ENCODE data around the gene PSMC3. TPM values are rescaled to one million over a fixed set of nuclear protein-coding genes. Genes with fewer than 3 reads are reported as not detected.

Gene PSMC3
- total RNA-seq, 2 experiments from 2014 or later = 137 to 140 TPM

GRCh38 chr11:47392546-47393162 lies 33.6 kb downstream of the PSMC3 start:
- H3K4me3 Mint-ChIP-seq = no peak overlapping the region
- intact Hi-C loops (cut with micrococcal nuclease) = no loop called here
- no peak for DNase-seq
- no peak for ATAC-seq
- no peaks in the 10 kb centered on the region for H3K36me3 Mint-ChIP-seq (ENCODE audit: low read depth)
- POLR2A ChIA-PET = interaction anchor here (0.8 to 5.7 kb wide), 4 partner anchors 11 to 34 kb away, joined by 3 to 28 read pairs (median 8); partner anchors contain the start of gene PSMC3
- CTCF ChIA-PET = interaction anchor here (1.2 to 9.3 kb wide), 4 partner anchors 12 to 71 kb away, joined by 3 to 91 read pairs (median 12); no protein-coding TSS in a partner anchor
- peaks cover 42% of the 10 kb centered on the region for H3K4me1 Mint-ChIP-seq (ENCODE audit: low read depth)
- no peaks in the 10 kb centered on the region for H3K9me3 Mint-ChIP-seq
- TF ChIP-seq, protein P1, sequence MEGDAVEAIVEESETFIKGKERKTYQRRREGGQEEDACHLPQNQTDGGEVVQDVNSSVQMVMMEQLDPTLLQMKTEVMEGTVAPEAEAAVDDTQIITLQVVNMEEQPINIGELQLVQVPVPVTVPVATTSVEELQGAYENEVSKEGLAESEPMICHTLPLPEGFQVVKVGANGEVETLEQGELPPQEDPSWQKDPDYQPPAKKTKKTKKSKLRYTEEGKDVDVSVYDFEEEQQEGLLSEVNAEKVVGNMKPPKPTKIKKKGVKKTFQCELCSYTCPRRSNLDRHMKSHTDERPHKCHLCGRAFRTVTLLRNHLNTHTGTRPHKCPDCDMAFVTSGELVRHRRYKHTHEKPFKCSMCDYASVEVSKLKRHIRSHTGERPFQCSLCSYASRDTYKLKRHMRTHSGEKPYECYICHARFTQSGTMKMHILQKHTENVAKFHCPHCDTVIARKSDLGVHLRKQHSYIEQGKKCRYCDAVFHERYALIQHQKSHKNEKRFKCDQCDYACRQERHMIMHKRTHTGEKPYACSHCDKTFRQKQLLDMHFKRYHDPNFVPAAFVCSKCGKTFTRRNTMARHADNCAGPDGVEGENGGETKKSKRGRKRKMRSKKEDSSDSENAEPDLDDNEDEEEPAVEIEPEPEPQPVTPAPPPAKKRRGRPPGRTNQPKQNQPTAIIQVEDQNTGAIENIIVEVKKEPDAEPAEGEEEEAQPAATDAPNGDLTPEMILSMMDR (IDR thresholded peaks at IDR 0.05) = no peak
- H3K27ac Mint-ChIP-seq = peak overlapping the region; percentile 46
- H3K27me3 Mint-ChIP-seq = no peaks in the 10 kb centered on the region

- Mint-ChIP-seq H3K4me3 (no peak overlapping the region), H3K36me3 (ENCODE audit: low read depth) (no peaks in the 10 kb centered on the region), H3K27me3 (no peaks in the 10 kb centered on the region), H3K9me3 (no peaks in the 10 kb centered on the region), H3K27ac (no peak overlapping the region), H3K4me1 (ENCODE audit: low read depth) (peaks cover 42% of the 10 kb centered on the region)
- ChIA-PET CTCF (interaction anchor here (1.0 to 9.3 kb wide), 4 partner anchors 13 to 59 kb away, joined by 3 to 91 read pairs (median 12); no protein-coding TSS in a partner anchor), POLR2A (interaction anchor here (0.5 to 5.7 kb wide), 4 partner anchors 9 to 159 kb away, joined by 3 to 28 read pairs (median 4); no protein-coding TSS in a partner anchor)
- TF ChIP-seq, protein P1 (IDR thresholded peaks at IDR 0.05) = no peak
- intact Hi-C loops (cut with micrococcal nuclease) = no loop called here
- no peak for ATAC-seq
- DNase-seq = no peak
Measured at GRCh38 chr11:47391711-47392432, 34.4 kb downstream of the PSMC3 start.

GRCh38 chr11:47391077-47391583 lies 35.1 kb downstream of the PSMC3 start:
- POLR2A ChIA-PET = interaction anchor here (0.6 to 5.7 kb wide), 3 partner anchors 9 to 159 kb away, joined by 3 to 28 read pairs (median 4); no protein-coding TSS in a partner anchor
- Mint-ChIP-seq H3K36me3 (ENCODE audit: low read depth) (no peaks in the 10 kb centered on the region), H3K4me3 (no peak overlapping the region), H3K9me3 (no peaks in the 10 kb centered on the region), H3K27ac (no peak overlapping the region), H3K4me1 (ENCODE audit: low read depth) (peaks cover 42% of the 10 kb centered on the region), H3K27me3 (no peaks in the 10 kb centered on the region)
- intact Hi-C loops (cut with micrococcal nuclease) = no loop called here
- TF ChIP-seq, protein P1 (IDR thresholded peaks at IDR 0.05) = no peak
- DNase-seq (no peak), ATAC-seq (no peak)
- CTCF ChIA-PET = interaction anchor here (0.8 to 9.3 kb wide), 4 partner anchors 8 to 58 kb away, joined by 3 to 91 read pairs (median 12); no protein-coding TSS in a partner anchor

GRCh38 chr11:47390422-47390760 lies 35.8 kb downstream of the PSMC3 start:
- ChIA-PET CTCF (interaction anchor here (0.8 to 9.3 kb wide), 4 partner anchors 9 to 57 kb away, joined by 3 to 91 read pairs (median 12); no protein-coding TSS in a partner anchor), POLR2A (interaction anchor here (0.6 to 5.7 kb wide), 2 partner anchors 10 to 13 kb away, joined by 3 to 28 read pairs; no protein-coding TSS in a partner anchor)
- Mint-ChIP-seq H3K36me3 (ENCODE audit: low read depth) (no peaks in the 10 kb centered on the region), H3K4me1 (ENCODE audit: low read depth) (peaks cover 36% of the 10 kb centered on the region), H3K27me3 (no peaks in the 10 kb centered on the region), H3K4me3 (no peak overlapping the region), H3K9me3 (no peaks in the 10 kb centered on the region), H3K27ac (no peak overlapping the region)
- ATAC-seq = no peak
- no peak for DNase-seq
- TF ChIP-seq, protein P1 (IDR thresholded peaks at IDR 0.05) = no peak
- intact Hi-C loops (cut with micrococcal nuclease) = no loop called here
